ENCODE measurements around the gene VDR.

GRCh38 chr12:47846294-47846996 lies 58.3 kb downstream of the VDR start:
- TF ChIP-seq EZH2 (IDR thresholded peaks at IDR 0.05; ENCODE audit: insufficient read depth, poor library complexity, severe bottlenecking) = no peak
- no peak for TF ChIP-seq EZH2phosphoT487 (IDR thresholded peaks at IDR 0.05; ENCODE audit: insufficient read depth, low read depth)

Measured in GM23248 (cell line).